H1 (cell line): ENCODE results near the gene TMPRSS9. TPM values are rescaled to one million over a fixed set of nuclear protein-coding genes. Genes with fewer than 3 reads are reported as not detected.

ENCODE experiments used
- CTCF ChIA-PET: fragments of 300-600 bp; sonication (Branson Sonifier 250); formaldehyde crosslinking; loops from one replicate; lab custom pipeline; 2021; ENCODE audit not compliant: partially characterized antibody; lab: Charles Lee
- POLR2A ChIA-PET: fragments of 300-600 bp; sonication (Branson Sonifier 250); formaldehyde crosslinking; loops from one replicate; lab custom pipeline; 2021; ENCODE audit warnings: inconsistent platforms; ENCODE audit not compliant: partially characterized antibody; lab: Charles Lee
- DNase-seq, 2 experiments: peaks; one replicate each; pipeline versions ENCODE4 v3.0.0 to v3.0.0-alpha.2; 2010 to 2022; ENCODE audit warnings: low spot score in 2 of 2, low read depth in 1 of 2, mixed read lengths in 1 of 2
- FAIRE-seq: peaks from 2 replicates; lab custom pipeline; 2011; peaks lifted over from hg19 to GRCh38; lab: Jason Lieb, UNC
- H2AFZ ChIP-seq: 2 replicates; pipeline ENCODE4 v1.8.1; 2012; ENCODE audit warnings: low read length, inconsistent platforms
- H2AK5ac ChIP-seq: 2 replicates; pipeline ENCODE4 v1.6.1; 2013; ENCODE audit warnings: low read depth, low read length
- H2BK120ac ChIP-seq: replicated peaks from 2 replicates; pipeline ENCODE3; 2013; ENCODE audit warnings: low read depth, low read length, inconsistent platforms
- H2BK12ac ChIP-seq: 2 replicates; pipeline ENCODE4 v1.6.1; 2013; ENCODE audit warnings: low read depth, low read length
- H2BK15ac ChIP-seq: 2 replicates; pipeline ENCODE4 v1.6.1; 2013; ENCODE audit warnings: low read length
- H2BK20ac ChIP-seq: 2 replicates; pipeline ENCODE4 v1.6.1; 2013; ENCODE audit warnings: low read length
- H2BK5ac ChIP-seq: 2 replicates; pipeline ENCODE4 v1.6.1; 2013; ENCODE audit warnings: low read depth, low read length
- H3K14ac ChIP-seq: 2 replicates; pipeline ENCODE4 v1.6.1; 2013; ENCODE audit warnings: inconsistent platforms; ENCODE audit not compliant: insufficient read length
- H3K18ac ChIP-seq: 2 replicates; pipeline ENCODE4 v1.6.1; 2013; ENCODE audit warnings: low read length; ENCODE audit errors: extremely low read depth
- H3K23ac ChIP-seq: 2 replicates; pipeline ENCODE4 v1.6.1; 2013; ENCODE audit warnings: inconsistent platforms; ENCODE audit not compliant: insufficient read length
- H3K23me2 ChIP-seq: 2 replicates; pipeline ENCODE4 v1.6.1; 2013; ENCODE audit warnings: low read depth, low read length
- H3K27ac ChIP-seq: 2 replicates; pipeline ENCODE4 v1.6.1; 2011; ENCODE audit warnings: low read depth, low read length, inconsistent platforms
- H3K27me3 ChIP-seq, 4 experiments: replicated peaks in 1 of 4; 1 replicate in 1 of 4; 2 replicates in 3 of 4; pipeline versions ENCODE4 v1.6.1 to v1.8.1; 2011 to 2013; ENCODE audit warnings: low read length in 3 of 4, mild to moderate bottlenecking in 3 of 4, inconsistent platforms in 2 of 4, mixed read lengths in 2 of 4, moderate library complexity in 1 of 4; ENCODE audit not compliant: control insufficient read depth in 3 of 4, insufficient read depth in 3 of 4; ENCODE audit errors: extremely low read depth in 1 of 4
- H3K36me3 ChIP-seq, 4 experiments: 2 replicates each; pipeline versions ENCODE4 v1.6.1 to v1.8.1; 2011 to 2013; ENCODE audit warnings: mild to moderate bottlenecking in 4 of 4, low read length in 3 of 4, moderate library complexity in 2 of 4, control low read depth in 1 of 4, inconsistent platforms in 1 of 4; ENCODE audit not compliant: insufficient read depth in 4 of 4, control insufficient read depth in 2 of 4
- H3K4ac ChIP-seq: replicated peaks from 2 replicates; pipeline ENCODE3; 2013; ENCODE audit warnings: low read length, low read depth, mixed read lengths, inconsistent platforms; ENCODE audit not compliant: insufficient read length
- H3K4me1 ChIP-seq, 4 experiments: replicated peaks in 1 of 4; 1 replicate in 1 of 4; 2 replicates in 3 of 4; pipeline versions ENCODE4 v1.6.1 to v1.8.1; 2011 to 2013; ENCODE audit warnings: low read length in 3 of 4, inconsistent platforms in 2 of 4, mixed read lengths in 1 of 4; ENCODE audit not compliant: insufficient read depth in 4 of 4, control insufficient read depth in 3 of 4
- H3K4me2 ChIP-seq, 2 experiments: 2 replicates each; pipeline versions ENCODE4 v1.6.1 to v1.8.1; 2011 to 2013; ENCODE audit warnings: low read depth in 2 of 2, low read length in 2 of 2, control low read depth in 1 of 2, inconsistent platforms in 1 of 2, mild to moderate bottlenecking in 1 of 2; ENCODE audit not compliant: insufficient read depth in 1 of 2
- H3K4me3 ChIP-seq, 4 experiments: fragments of 200-600, 300-600 bp in 1 of 4; sonication (generic), shearing (Covaris generic), sonication (Bioruptor Twin) in 1 of 4; 2 replicates each; pipeline versions ENCODE4 v1.5.1 to v1.8.1; 2011 to 2016; ENCODE audit warnings: low read length in 4 of 4, low read depth in 3 of 4, control low read depth in 2 of 4, inconsistent platforms in 2 of 4, mild to moderate bottlenecking in 2 of 4, mixed read lengths in 1 of 4, moderate library complexity in 1 of 4; ENCODE audit not compliant: insufficient read depth in 2 of 4; ENCODE audit errors: extremely low read depth in 1 of 4
- H3K56ac ChIP-seq: replicated peaks from 2 replicates; pipeline ENCODE3; 2013; ENCODE audit warnings: low read depth, mild to moderate bottlenecking, mixed read lengths, low read length, inconsistent platforms; ENCODE audit not compliant: insufficient read length
- H3K79me1 ChIP-seq: 2 replicates; pipeline ENCODE4 v1.6.1; 2013; ENCODE audit warnings: low read depth, low read length, control low read depth
- H3K79me2 ChIP-seq, 2 experiments: 2 replicates each; pipeline versions ENCODE4 v1.6.1 to v1.8.1; 2012 to 2013; ENCODE audit warnings: low read length in 2 of 2, mild to moderate bottlenecking in 2 of 2, inconsistent platforms in 1 of 2; ENCODE audit not compliant: insufficient read depth in 2 of 2, control insufficient read depth in 1 of 2
- H3K9ac ChIP-seq, 4 experiments: replicated peaks in 1 of 4; 1 replicate in 1 of 4; 2 replicates in 3 of 4; pipeline versions ENCODE4 v1.6.1 to v1.8.1; 2011 to 2013; ENCODE audit warnings: low read depth in 3 of 4, low read length in 3 of 4, control low read depth in 2 of 4, mild to moderate bottlenecking in 2 of 4, moderate library complexity in 2 of 4, inconsistent platforms in 1 of 4; ENCODE audit errors: extremely low read depth in 1 of 4
- H3K9me3 ChIP-seq, 2 experiments: 2 replicates each; pipeline versions ENCODE4 v1.6.1 to v1.8.1; 2012 to 2013; ENCODE audit warnings: mild to moderate bottlenecking in 2 of 2, moderate library complexity in 2 of 2, control low read depth in 1 of 2, inconsistent platforms in 1 of 2, low read depth in 1 of 2, low read length in 1 of 2, mixed read lengths in 1 of 2; ENCODE audit not compliant: insufficient read depth in 2 of 2
- H4K20me1 ChIP-seq, 2 experiments: replicated peaks in 1 of 2; 2 replicates each; pipeline versions ENCODE3 to v1.8.1; 2011 to 2013; ENCODE audit warnings: inconsistent platforms in 2 of 2, low read length in 2 of 2, mild to moderate bottlenecking in 1 of 2; ENCODE audit not compliant: insufficient read depth in 2 of 2, control insufficient read depth in 1 of 2
- H4K5ac ChIP-seq: 2 replicates; pipeline ENCODE4 v1.6.1; 2013; ENCODE audit warnings: low read length, low read depth, mixed read lengths, inconsistent platforms; ENCODE audit not compliant: insufficient read length
- H4K8ac ChIP-seq: 2 replicates; pipeline ENCODE4 v1.8.0; 2013; ENCODE audit warnings: mild to moderate bottlenecking, moderate library complexity, low read length, inconsistent platforms; ENCODE audit not compliant: insufficient read depth; ENCODE audit errors: extremely low read depth
- H4K91ac ChIP-seq: replicated peaks from 2 replicates; pipeline ENCODE3; 2013; ENCODE audit warnings: low read length, mixed read lengths, inconsistent platforms; ENCODE audit not compliant: insufficient read length
- CHD2 ChIP-seq: IDR thresholded peaks from 2 replicates; pipeline ENCODE4 v1.6.1; 2012; ENCODE audit warnings: low read length, improper control_type of control experiment
- HDAC6 ChIP-seq: IDR thresholded peaks from one replicate; pipeline ENCODE4 v1.7.1; 2012; ENCODE audit warnings: low read depth, mild to moderate bottlenecking, inconsistent platforms, low read length, moderate library complexity
- KDM5A ChIP-seq: fragments of 200-600 bp; IDR thresholded peaks from 2 replicates; pipeline ENCODE4 v1.7.1; 2012; ENCODE audit warnings: mild to moderate bottlenecking, low read length, inconsistent platforms, mixed read lengths
- NANOG ChIP-seq: IDR thresholded peaks from 2 replicates; pipeline ENCODE4 v1.6.1; 2011; ENCODE audit warnings: low read length, low read depth, mild to moderate bottlenecking, inconsistent platforms; ENCODE audit not compliant: insufficient read depth, poor library complexity, severe bottlenecking
- NRF1 ChIP-seq: IDR thresholded peaks from 2 replicates; pipeline ENCODE4 v1.6.1; 2011; ENCODE audit warnings: mild to moderate bottlenecking, low read depth, low read length, improper control_type of control experiment
- POLR2A ChIP-seq, 2 experiments: IDR thresholded peaks; 1 replicate in 1 of 2; 2 replicates in 1 of 2; pipeline ENCODE4 v1.6.1; 2011; ENCODE audit warnings: low read depth in 2 of 2, low read length in 2 of 2, mild to moderate bottlenecking in 2 of 2; ENCODE audit errors: control extremely low read depth in 1 of 2
- SAP30 ChIP-seq: fragments of 300-600 bp; sonication (generic); IDR thresholded peaks from 2 replicates; pipeline ENCODE4 v1.7.1; 2012; ENCODE audit warnings: low read length, moderate library complexity, mild to moderate bottlenecking, inconsistent platforms; ENCODE audit not compliant: insufficient read depth, insufficient replicate concordance
- SIRT6 ChIP-seq: IDR thresholded peaks from one replicate; pipeline ENCODE4 v1.7.1; 2012; ENCODE audit warnings: low read length, inconsistent platforms
- SIX5 ChIP-seq: IDR thresholded peaks from 2 replicates; pipeline ENCODE4 v1.6.1; 2011; ENCODE audit warnings: mild to moderate bottlenecking, low read depth, low read length
- SP2 ChIP-seq: IDR thresholded peaks from 2 replicates; pipeline ENCODE4 v1.6.1; 2012; ENCODE audit warnings: mild to moderate bottlenecking, low read length, inconsistent platforms
- SUZ12 ChIP-seq: fragments of 200-600 bp; sonication (generic); IDR thresholded peaks from 2 replicates; pipeline ENCODE4 v1.6.1; 2012; ENCODE audit warnings: mild to moderate bottlenecking, inconsistent platforms, low read length, moderate library complexity, mixed read lengths
- TAF1 ChIP-seq: IDR thresholded peaks from 2 replicates; pipeline ENCODE4 v1.6.1; 2011; ENCODE audit warnings: mild to moderate bottlenecking, low read depth, low read length
- TBP ChIP-seq: IDR thresholded peaks from 2 replicates; pipeline ENCODE4 v1.6.1; 2011; ENCODE audit warnings: low read depth, low read length, improper control_type of control experiment
- YY1 ChIP-seq: IDR thresholded peaks from 2 replicates; pipeline ENCODE4 v1.6.1; 2011; ENCODE audit warnings: low read depth, mild to moderate bottlenecking, low read length
- WGBS, 2 experiments: shearing (Covaris generic) in 1 of 2; methylation state at CpG; one replicate each; pipeline versions ENCODE4 v1.1.6 to v1.1.7; 2013 to 2015; ENCODE audit warnings: low lambda C conversion rate in 2 of 2, mixed read lengths in 2 of 2, inconsistent platforms in 1 of 2, low coverage in 1 of 2, missing lambda C conversion rate in 1 of 2; ENCODE audit not compliant: insufficient replicate concordance in 2 of 2, insufficient coverage in 1 of 2, insufficient read length in 1 of 2; ENCODE audit errors: extremely low coverage in 1 of 2, missing lambda C conversion rate in 1 of 2; 5-methylcytosine and 5-hydroxymethylcytosine counted together
- polyA plus RNA-seq, 7 experiments: library from polyadenylated mRNA; depleted of rRNA in 3 of 7; stranded (reverse) in 5 of 7; unstranded in 2 of 7; fragments of >200 nt in 5 of 7; fragments of 200-250 nt in 2 of 7; gene quantifications; 1 replicate in 5 of 7; 2 replicates in 1 of 7; 4 replicates in 1 of 7; pipeline versions ENCODE4 v1.2.1 to v1.2.3, GENCODE V29; 2011 to 2013; ENCODE audit warnings: missing spikeins in 2 of 7, mixed read lengths in 2 of 7
- total RNA-seq: library from RNA; stranded (reverse); fragmentation: NEBNext Ultra II Directional; extraction: Animal tissue kit (Norgen Biotek cat#: 25700); gene quantifications from 2 replicates; pipeline ENCODE4 v1.2.1, GENCODE V29; 2021

The TMPRSS9 gene
- total and polyA plus RNA-seq, 2 of the 8 experiments (the other 6 are each of a cell fraction or from before 2014, with no cell fraction given), result 0.15 to 0.19 TPM

- Histone ChIP-seq H3K79me1 (peaks cover 33% of the 10 kb centered on the region), H3K18ac (no peak overlapping the region), H2AFZ (no peak overlapping the region), H3K23me2 (peaks cover 14% of the 10 kb centered on the region; the same call in 1 of the 2 replicates), H3K79me2 (peaks cover 14 to 68% of the 10 kb centered on the region in 2 experiments), H2BK5ac (no peak overlapping the region), H4K91ac (no peak overlapping the region), H3K4me3 (no peak overlapping the region), H3K9me3 (peaks cover 0 to 5% of the 10 kb centered on the region in 2 experiments; a peak in 1 of 4 replicates), H4K8ac (no peak overlapping the region), H4K20me1 (peaks cover 1 to 29% of the 10 kb centered on the region in 2 experiments), H4K5ac (no peak overlapping the region), H3K23ac (no peak overlapping the region), H2BK12ac (no peak overlapping the region), H2BK15ac (no peak overlapping the region), H2BK20ac (no peak overlapping the region), H3K4me1 (peaks cover 0 to 36% (median 15%) of the 10 kb centered on the region in 4 experiments; a peak in 6 of 7 replicates), H3K56ac (no peak overlapping the region), H2AK5ac (no peak overlapping the region), H3K4ac (no peak overlapping the region), H3K4me2 (peak overlapping the region in 1 of 2 experiments; percentile 25; a peak in 1 of 4 replicates), H3K27ac (no peak overlapping the region), H2BK120ac (no peak overlapping the region), H3K14ac (no peak overlapping the region), H3K9ac (no peak overlapping the region), H3K36me3 (peaks cover 0 to 2% (median 0%) of the 10 kb centered on the region in 4 experiments; a peak in 2 of 8 replicates), H3K27me3 (no peaks in the 10 kb centered on the region)
- FAIRE-seq, result no peak
- ChIA-PET POLR2A (interaction anchor here (0.6 to 1.8 kb wide), 11 partner anchors 10 to 98 kb away, joined by 3 to 9 read pairs (median 3); no protein-coding TSS in a partner anchor), CTCF (interaction anchor here (0.7 to 6.3 kb wide), 6 partner anchors 10 to 142 kb away, joined by 3 to 27 read pairs (median 4); no protein-coding TSS in a partner anchor)
- WGBS, 2 experiments, result 87% methylated on average over 12 of the region's 12 CpGs; no CpG with 5 or more reads in 1 of the 2 experiments
- DNase-seq, result no peak
- no peak for TF ChIP-seq POLR2A (IDR thresholded peaks at IDR 0.05; ENCODE audit: control extremely low read depth in 1 of 2, low read depth in 2 of 2, low read length in 2 of 2)
- no peak for TF ChIP-seq HDAC6
- no peak for TF ChIP-seq SP2
- no peak for TF ChIP-seq NRF1
- no peak for TF ChIP-seq NANOG
- no peak for TF ChIP-seq TAF1
- no peak for TF ChIP-seq KDM5A
- no peak for TF ChIP-seq SUZ12
- TF ChIP-seq YY1, result no peak
- no peak for TF ChIP-seq CHD2
- TF ChIP-seq SIX5, result no peak
- TF ChIP-seq TBP, result no peak
- TF ChIP-seq SAP30, result no peak
- no peak for TF ChIP-seq SIRT6
These were observed 28.3 kb upstream of the TMPRSS9 start for GRCh38 chr19:2331601-2332246.
